ENCODE results near the gene ADAMTS2.

Gene ADAMTS2

GRCh38 chr5:179124853-179125788 lies 220.1 kb downstream of the ADAMTS2 start:
- DNase-seq (ENCODE audit: low spot score): no peak

- no peak for DNase-seq (ENCODE audit: low spot score)
These were observed 220.9 kb downstream of the ADAMTS2 start for GRCh38 chr5:179124273-179124852.

GRCh38 chr5:179123491-179124272 lies 221.6 kb downstream of the ADAMTS2 start:
- DNase-seq (ENCODE audit: low spot score): no peak

GRCh38 chr5:179123109-179123426 lies 222.2 kb downstream of the ADAMTS2 start:
- no peak for DNase-seq (ENCODE audit: low spot score)

GRCh38 chr5:179122411-179123108 lies 222.7 kb downstream of the ADAMTS2 start:
- no peak for DNase-seq (ENCODE audit: low spot score)

GRCh38 chr5:179121667-179122111 lies 223.6 kb downstream of the ADAMTS2 start:
- no peak for DNase-seq (ENCODE audit: low spot score)

GRCh38 chr5:179120951-179121666 lies 224.2 kb downstream of the ADAMTS2 start:
- DNase-seq (ENCODE audit: low spot score): no peak

GRCh38 chr5:179120421-179120861 lies 224.8 kb downstream of the ADAMTS2 start:
- no peak for DNase-seq (ENCODE audit: low spot score)

- no peak for DNase-seq (ENCODE audit: low spot score)
These were observed 225.7 kb downstream of the ADAMTS2 start for GRCh38 chr5:179119415-179120170.

GRCh38 chr5:179118756-179119414 lies 226.4 kb downstream of the ADAMTS2 start:
- no peak for DNase-seq (ENCODE audit: low spot score)

GRCh38 chr5:179118338-179118737 lies 226.9 kb downstream of the ADAMTS2 start:
- DNase-seq (ENCODE audit: low spot score): no peak

GRCh38 chr5:179115845-179116524 lies 229.3 kb downstream of the ADAMTS2 start:
- no peak for DNase-seq (ENCODE audit: low spot score)

GRCh38 chr5:179115307-179115706 lies 230.0 kb downstream of the ADAMTS2 start:
- DNase-seq (ENCODE audit: low spot score): no peak

- no peak for DNase-seq (ENCODE audit: low spot score)
These were observed 230.5 kb downstream of the ADAMTS2 start for GRCh38 chr5:179114756-179115155.

- DNase-seq (ENCODE audit: low spot score): no peak
These were observed 231.2 kb downstream of the ADAMTS2 start for GRCh38 chr5:179113945-179114641.

- no peak for DNase-seq (ENCODE audit: low spot score)
These were observed 232.1 kb downstream of the ADAMTS2 start for GRCh38 chr5:179113143-179113530.

GRCh38 chr5:179112469-179113142 lies 232.7 kb downstream of the ADAMTS2 start:
- DNase-seq (ENCODE audit: low spot score): no peak
